ENCODE measurements around the gene NCAPG. TPM values are rescaled to one million over a fixed set of nuclear protein-coding genes. Genes with fewer than 3 reads are reported as not detected.

Gene NCAPG
- total and polyA plus RNA-seq, 9 of the 15 experiments (the other 6 are each of a cell fraction or from before 2014, with no cell fraction given): 25.6 to 102 (median 65.3) TPM

DNA sequence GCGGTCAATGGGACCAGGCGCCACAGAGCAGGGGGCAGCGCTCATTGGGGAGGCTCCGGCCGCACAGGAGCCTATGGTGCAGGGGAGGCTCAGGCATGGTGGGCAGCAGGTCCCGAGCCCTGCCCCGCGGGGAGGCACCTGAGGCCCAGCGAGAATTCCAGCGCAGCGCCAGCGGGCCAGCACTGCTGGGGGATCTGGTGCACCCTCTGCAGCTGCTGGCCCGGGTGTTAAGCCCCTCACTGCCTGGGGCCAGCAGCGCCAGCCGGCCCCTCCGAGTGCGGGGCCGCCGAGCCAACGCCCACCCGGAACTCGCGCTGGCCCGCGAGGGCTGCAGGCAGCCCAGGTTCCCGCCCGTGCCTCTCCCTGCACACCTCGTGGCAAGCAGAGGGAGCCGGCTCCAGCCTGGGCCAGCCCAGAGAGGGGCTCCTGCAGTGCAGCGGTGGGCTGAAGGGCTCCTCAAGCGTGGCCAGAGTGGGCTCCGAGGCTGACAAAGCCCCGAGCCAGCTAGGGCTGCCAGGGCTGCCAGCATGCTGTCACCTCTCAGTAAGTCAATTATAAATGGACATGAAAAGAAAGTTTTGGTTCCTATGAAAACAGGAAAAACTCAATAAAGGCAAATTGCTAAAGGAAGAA is 43.8 kb upstream of the NCAPG start:
- no peak for TF ChIP-seq CREM (IDR thresholded peaks at IDR 0.05; ENCODE audit: low read depth)
- peak in 1 of 2 experiments; percentile 71 for TF ChIP-seq E2F6 (IDR thresholded peaks at IDR 0.05; ENCODE audit: borderline replicate concordance in 1 of 2, extremely low read depth in 1 of 2, insufficient read depth in 1 of 2, insufficient read length in 1 of 2, low read depth in 1 of 2, low read length in 1 of 2, poor library complexity in 1 of 2, severe bottlenecking in 1 of 2)

More for the DNA sequence above, 43.8 kb upstream of the NCAPG start:
- H4K20me1 ChIP-seq (replicated peaks; ENCODE audit: control insufficient read depth, insufficient read depth, low read length): no peaks in the 10 kb centered on the region
- no peak for FAIRE-seq
- H3K27ac ChIP-seq (ENCODE audit: extremely low read depth, low read depth, low read length): no peak overlapping the region
- intact Hi-C loops (cut with micrococcal nuclease): no loop called here
- 16% methylated on average over 13 of the region's 33 CpGs for whole genome bisulfite sequencing (ENCODE audit: insufficient coverage, low coverage, missing lambda C conversion rate)
- ATAC-seq: no peak
- peaks cover 0 to 7% of the 10 kb centered on the region in 2 experiments; a peak in 2 of 5 replicates for H3K4me1 ChIP-seq (replicated peaks in 1 of 2; ENCODE audit: control insufficient read depth in 2 of 2, insufficient read depth in 2 of 2, low read length in 2 of 2)
- no peak overlapping the region for H3K4me2 ChIP-seq (ENCODE audit: insufficient read depth, low read length)
- ChIA-PET CTCF (ENCODE audit: low intra/inter-chr PET ratio) (no interaction called here), POLR2A (no interaction called here)
- peak overlapping the region; percentile 7; the same call in 1 of the 2 replicates for H2AFZ ChIP-seq (ENCODE audit: low read depth, low read length)
- H3K79me2 ChIP-seq (ENCODE audit: control insufficient read depth, insufficient read depth, low read length): no peaks in the 10 kb centered on the region
- peaks cover 0 to 9% of the 10 kb centered on the region in 2 experiments; a peak in 2 of 5 replicates for H3K27me3 ChIP-seq (ENCODE audit: control insufficient read depth in 2 of 2, insufficient read depth in 2 of 2, low read length in 2 of 2)
- H3K9ac ChIP-seq (ENCODE audit: insufficient read depth in 1 of 2, low read depth in 2 of 2, low read length in 2 of 2): no peak overlapping the region
- no peak for DNase-seq (ENCODE audit: extremely low read depth in 1 of 4, low spot score in 3 of 4)
- H3K9me1 ChIP-seq (ENCODE audit: control insufficient read depth, insufficient read depth, low read length): no peaks in the 10 kb centered on the region
- no peak overlapping the region for H3K4me3 ChIP-seq
- H3K36me3 ChIP-seq (ENCODE audit: control insufficient read depth, insufficient read depth, low read length): no peaks in the 10 kb centered on the region
- in situ Hi-C loops (cut with MboI): no loop called here
- BruUV-seq (replicated peaks): no TSS peak
- H3K9me3 ChIP-seq (replicated peaks; ENCODE audit: control insufficient read depth, insufficient read depth, low read depth, low read length): peaks cover 3% of the 10 kb centered on the region; the same call in 1 of the 2 replicates

Data from K562 (cell line).